Skeletal muscle cell (primary cell): ENCODE measurements around the gene TCP1.
A peak's percentile ranks its signal among the peaks of the same experiment; 100 is the strongest.
"Not testable (repeated sequence)": the region's sequence is repeated elsewhere in the genome, so short reads cannot be mapped to it uniquely, and the experiment has no call there.

Experiments
- DNase-seq: peaks from one replicate; pipeline ENCODE4 v3.0.0-alpha.2; 2010; ENCODE audit warnings: low read depth
- H3K4me3 ChIP-seq: 2 replicates; pipeline ENCODE4 v1.5.1; 2011; ENCODE audit warnings: low read depth, mild to moderate bottlenecking, control low read depth, low read length, moderate library complexity

Gene TCP1

DNA sequence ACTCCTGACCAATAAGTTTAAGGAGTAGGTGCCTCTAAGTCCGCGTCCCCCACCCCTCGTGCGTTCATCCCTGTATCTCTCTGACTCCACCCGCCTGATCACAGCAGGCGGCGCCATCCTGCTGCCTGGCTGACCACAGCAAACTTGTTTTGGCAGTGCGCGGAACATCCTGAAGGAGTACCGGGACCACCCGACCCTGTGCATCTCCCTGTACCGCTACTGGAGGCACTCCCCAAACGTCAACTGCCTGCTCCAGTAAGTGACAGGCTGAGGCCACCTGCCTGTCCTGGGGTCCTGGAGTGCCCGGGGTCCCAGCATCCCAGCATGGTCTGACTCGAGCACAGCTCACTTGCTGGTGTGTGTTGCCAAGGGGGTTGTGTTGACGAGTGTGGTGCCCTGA is 29.7 kb upstream of the TCP1 start:
- H3K4me3 ChIP-seq = no peak overlapping the region
- no peak for DNase-seq

DNA sequence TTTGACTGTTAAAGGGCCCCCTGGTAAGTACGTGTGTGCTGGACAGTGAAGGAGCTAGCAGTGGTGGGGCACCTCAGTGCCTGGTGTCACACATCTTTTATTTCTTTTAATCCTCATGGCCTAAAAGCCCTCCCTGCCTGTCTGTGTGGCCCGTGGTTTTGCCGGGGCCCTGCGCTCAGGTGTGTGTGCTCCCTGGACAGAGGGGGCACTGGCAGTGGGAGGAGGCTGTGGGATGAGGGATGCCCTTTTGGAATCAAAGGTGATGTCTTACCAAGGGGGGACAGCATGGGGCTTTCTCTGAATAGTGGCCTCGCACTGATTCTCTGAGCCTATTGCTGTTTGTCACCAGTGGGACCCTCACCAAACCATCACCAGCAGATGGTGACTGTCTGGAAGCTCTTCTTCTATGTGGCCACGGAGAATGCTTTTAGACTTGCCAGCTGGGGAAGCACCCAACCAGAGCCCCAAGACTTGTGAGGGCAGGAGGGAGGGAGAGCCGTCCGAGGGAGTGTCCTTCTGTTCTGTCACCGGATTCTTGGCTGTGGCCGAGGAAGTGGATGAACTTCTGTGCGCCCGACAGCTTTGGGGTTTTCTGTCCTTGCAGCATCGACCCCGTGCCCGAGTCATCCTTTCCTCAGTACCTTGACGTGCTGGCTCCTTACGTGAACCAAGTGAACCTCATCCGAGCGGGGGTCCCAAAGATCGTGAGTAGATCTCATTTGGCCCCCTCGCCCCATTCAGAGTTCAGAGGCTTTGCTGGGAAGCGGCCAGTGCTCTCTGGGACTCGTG is 28.7 kb upstream of the TCP1 start:
- H3K4me3 ChIP-seq = no peak overlapping the region
- DNase-seq = no peak

DNA sequence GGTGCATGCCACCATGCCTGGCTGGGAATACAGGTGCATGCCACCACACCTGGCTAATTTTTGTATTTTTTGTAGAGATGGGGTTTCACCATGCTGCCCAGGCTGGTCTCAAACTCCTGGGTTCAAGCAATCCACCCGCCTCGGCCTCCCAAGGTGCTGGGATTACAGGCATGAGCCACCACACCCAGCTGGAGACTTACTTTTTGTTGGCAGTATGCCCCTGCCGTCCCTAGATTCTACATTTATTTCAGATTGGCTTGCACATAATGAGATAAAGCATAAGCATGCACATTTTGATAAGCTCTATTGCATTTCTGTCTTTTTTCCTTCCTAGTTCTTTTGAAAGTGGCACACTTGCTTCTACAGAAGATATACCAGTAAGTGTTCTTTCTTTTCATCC is 27.4 kb upstream of the TCP1 start:
- not testable (repeated sequence) for DNase-seq, H3K4me3 ChIP-seq

GRCh38 chr6:159815410-159815809 is 26.0 kb upstream of the TCP1 start:
- DNase-seq = no peak
- no peak overlapping the region for H3K4me3 ChIP-seq

DNA sequence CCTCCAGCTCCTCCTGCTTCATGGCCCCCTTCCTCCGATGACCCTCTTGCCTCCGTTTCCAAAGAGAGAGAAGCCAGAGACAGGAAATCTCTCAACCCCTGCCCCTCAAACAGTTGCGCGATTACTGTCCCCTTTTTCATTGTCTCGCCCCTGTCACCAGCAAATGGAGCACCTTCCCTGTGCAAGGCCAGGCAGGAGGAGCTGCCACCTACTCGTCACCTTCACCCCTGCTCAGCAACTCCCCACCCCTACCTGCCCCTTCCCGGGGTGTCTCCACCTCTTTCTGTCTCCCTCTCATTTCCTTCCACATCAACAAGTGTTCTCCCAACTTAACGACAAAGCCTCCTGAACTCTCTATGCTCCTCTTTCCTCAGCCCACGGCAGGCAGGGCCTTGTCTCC is 24.4 kb upstream of the TCP1 start:
- no peak for DNase-seq
- H3K4me3 ChIP-seq = no peak overlapping the region

- no peak for DNase-seq
- no peak overlapping the region for H3K4me3 ChIP-seq
These were observed 19.7 kb upstream of the TCP1 start for GRCh38 chr6:159809149-159809548.

GRCh38 chr6:159808647-159809046 is 19.2 kb upstream of the TCP1 start:
- no peak overlapping the region for H3K4me3 ChIP-seq
- no peak for DNase-seq

- DNase-seq = no peak
- no peak overlapping the region for H3K4me3 ChIP-seq
These were observed 17.9 kb upstream of the TCP1 start for GRCh38 chr6:159807150-159807858.

DNA sequence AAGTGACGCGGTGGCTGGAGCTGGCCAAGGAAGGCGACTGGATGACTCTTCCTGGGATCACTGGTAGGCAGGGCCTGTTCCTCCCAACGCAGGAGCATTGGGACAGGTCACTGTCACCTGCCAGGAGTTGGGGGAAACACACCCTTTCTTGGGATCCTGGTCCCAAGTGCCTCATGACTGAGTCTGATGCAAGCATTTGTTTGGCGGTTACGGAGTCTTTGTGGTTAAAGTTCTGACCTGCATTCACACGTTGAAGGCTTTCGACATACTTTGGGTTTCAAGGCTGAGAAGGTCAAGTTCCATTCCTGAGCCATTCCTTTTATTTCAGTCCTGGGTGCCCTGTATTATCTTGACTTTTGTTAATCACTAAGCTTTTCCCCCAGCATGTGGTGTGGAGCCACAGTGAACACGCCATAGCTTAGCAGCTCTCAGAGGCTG is 16.6 kb upstream of the TCP1 start:
- DNase-seq = no peak
- H3K4me3 ChIP-seq = no peak overlapping the region

- no peak for DNase-seq
- no peak overlapping the region for H3K4me3 ChIP-seq
These were observed 16.1 kb upstream of the TCP1 start for GRCh38 chr6:159805440-159806020.

GRCh38 chr6:159804504-159804903 is 15.1 kb upstream of the TCP1 start:
- H3K4me3 ChIP-seq = no peak overlapping the region
- no peak for DNase-seq

DNA sequence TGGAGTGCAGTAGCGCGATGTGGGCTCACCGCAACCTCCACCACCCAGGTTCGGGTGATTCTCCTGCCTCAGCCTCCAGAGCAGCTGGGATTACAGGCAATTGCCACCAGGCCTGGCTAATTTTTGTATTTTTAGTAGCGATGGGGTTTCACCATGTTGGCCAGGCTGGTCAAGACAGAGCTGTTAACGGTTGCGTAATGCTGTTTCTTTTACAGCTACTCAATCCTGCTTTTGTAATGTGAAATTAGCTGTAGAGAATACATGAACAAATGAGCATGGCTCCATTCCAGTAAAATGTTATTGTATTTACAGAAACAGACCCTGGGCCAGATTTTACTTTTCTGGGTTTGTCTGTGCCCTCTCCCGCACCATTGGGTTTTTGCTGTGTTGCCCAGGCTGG is 12.5 kb upstream of the TCP1 start:
- DNase-seq = no peak
- no peak overlapping the region for H3K4me3 ChIP-seq

DNA sequence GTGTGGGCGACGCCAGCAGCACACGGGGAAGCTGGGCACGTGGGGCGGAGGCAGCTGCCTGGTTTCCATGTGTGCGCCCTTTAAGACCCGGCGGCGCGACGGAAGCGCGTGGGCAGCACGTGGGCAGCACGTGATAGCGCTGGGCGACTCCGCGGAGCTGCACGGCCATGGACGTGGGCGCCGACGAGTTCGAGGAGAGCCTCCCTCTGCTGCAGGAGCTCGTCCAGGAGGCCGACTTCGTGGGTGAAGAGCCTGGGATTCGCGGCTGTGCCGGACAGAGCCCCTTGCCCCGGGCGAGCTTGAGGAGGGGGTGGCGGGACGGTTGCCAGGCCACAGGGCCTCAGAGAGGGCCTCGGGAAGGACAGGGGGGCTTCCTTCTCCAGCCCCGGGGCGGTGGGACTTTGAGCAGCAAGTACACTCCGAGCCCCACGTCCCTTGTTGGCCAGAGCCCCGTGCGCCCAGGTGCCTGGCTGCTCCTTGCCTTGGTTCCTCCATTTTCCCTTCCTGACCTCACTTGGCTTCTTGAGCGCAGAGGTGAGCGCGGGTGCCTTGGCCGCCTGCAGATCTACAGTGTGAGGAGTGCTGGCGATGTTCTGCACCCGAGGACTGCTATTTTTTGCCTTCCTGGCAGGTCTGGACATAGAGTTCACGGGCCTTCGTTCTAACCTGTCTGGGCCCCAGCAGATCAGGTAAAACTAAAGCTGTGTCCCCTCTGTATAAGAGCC is 10.9 kb upstream of the TCP1 start, which contains the start of gene PNLDC1:
PNLDC1 (plus strand) TSS at position 136 of the 725 bp plus-strand sequence; CDS start at position 168, 32 bp downstream.
- H3K4me3 ChIP-seq = no peak within 1 kb of the TSS
- DNase-seq = no peak

- H3K4me3 ChIP-seq = no peak overlapping the region
- no peak for DNase-seq
These were observed 8.2 kb upstream of the TCP1 start for GRCh38 chr6:159797554-159797953.

DNA sequence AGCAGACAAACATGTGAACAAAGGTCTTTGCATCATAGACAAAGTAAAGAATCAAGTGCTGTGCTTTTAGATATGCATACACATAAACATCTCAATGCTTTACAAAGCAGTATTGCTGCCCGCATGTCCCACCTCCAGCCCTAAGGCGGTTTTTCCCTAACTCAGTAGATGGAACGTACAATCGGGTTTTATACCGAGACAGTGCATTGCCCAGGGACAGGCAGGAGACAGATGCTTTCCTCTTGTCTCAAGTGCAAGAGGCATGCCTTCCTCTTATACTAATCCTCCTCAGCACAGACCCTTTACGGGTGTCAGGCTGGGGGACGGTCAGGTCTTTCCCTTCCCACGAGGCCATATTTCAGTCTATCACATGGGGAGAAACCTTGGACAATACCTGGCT is 5.6 kb upstream of the TCP1 start:
- not testable (repeated sequence) for DNase-seq

GRCh38 chr6:159790956-159791598 is 1.7 kb upstream of the TCP1 start:
- DNase-seq = no peak
- peak overlapping the region; percentile 90 for H3K4me3 ChIP-seq

More for the DNA sequence above, 5.6 kb upstream of the TCP1 start:
- not testable (repeated sequence) for H3K4me3 ChIP-seq

DNA sequence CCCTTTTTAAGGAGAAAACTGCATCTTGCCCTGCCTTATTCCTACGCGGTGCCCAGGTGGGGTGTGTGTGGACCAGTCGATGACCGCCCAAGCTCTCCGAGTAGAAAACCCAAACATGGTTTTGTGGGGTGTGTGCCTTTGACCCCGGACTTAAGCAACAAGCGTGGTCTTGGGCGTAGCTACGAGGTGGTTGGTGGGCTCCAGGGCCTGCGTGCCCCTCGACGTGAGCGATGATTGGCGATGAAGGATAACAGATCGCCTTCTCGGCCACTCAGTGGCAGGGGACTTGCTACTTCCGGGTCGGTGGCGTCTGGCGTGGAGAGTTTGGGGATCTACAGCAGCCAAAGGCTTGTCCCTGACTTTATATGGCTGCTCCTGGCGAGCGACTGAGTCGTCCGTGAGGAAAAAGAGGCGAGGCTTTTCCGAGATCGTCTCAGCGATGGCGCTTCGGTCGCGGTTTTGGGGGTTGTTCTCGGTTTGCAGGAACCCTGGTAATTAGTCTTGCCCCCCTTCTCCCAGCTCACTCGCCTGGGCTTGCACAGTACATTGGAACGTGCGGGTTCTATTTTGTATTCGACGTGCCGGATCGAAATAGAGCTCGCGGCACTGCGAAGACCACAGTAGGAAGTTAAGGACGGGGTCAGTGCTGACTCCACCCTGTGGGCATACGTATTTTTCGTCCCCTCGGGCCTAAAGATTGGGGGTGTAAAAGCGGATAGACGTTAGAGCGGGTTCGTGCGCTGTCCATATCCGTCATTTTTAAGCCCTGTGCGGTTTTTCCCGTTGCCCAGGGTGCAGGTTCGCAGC is 950 bp upstream of the TCP1 start, which contains the start of gene MRPL18:
MRPL18 (plus strand) TSS at position 319 of the 807 bp plus-strand sequence; CDS start at position 440, 121 bp downstream.
- H3K4me3 ChIP-seq = peak within 1 kb of the TSS; percentile 90
- DNase-seq = peak; percentile 95

GRCh38 chr6:159788753-159789376 is 537 bp downstream of the TCP1 start:
- DNase-seq = no peak
- peak overlapping the region; percentile 90 for H3K4me3 ChIP-seq
